ENCODE data around the gene LCN9.

Gene LCN9

GRCh38 chr9:135661816-135662560 lies 1.1 kb upstream of the LCN9 start:
- POLR2A ChIA-PET: no interaction called here
- no peaks in the 10 kb centered on the region for H3K36me3 ChIP-seq (ENCODE audit: control insufficient read depth in 4 of 4, insufficient read depth in 4 of 4, low read length in 3 of 4)
- WGBS (ENCODE audit: insufficient coverage): 87% methylated on average over 13 of the region's 19 CpGs
- no peak for DNase-seq
- H3K27ac ChIP-seq (ENCODE audit: insufficient read depth in 1 of 2, low read depth in 1 of 2, low read length in 2 of 2, poor library complexity in 1 of 2, severe bottlenecking in 2 of 2): no peak overlapping the region
- CTCF ChIA-PET: no interaction called here
- H3K4me1 ChIP-seq (ENCODE audit: control extremely low read depth in 1 of 4, control insufficient read depth in 4 of 4, insufficient read depth in 4 of 4, low read length in 3 of 4): no peaks in the 10 kb centered on the region
- H3K9me3 ChIP-seq (ENCODE audit: control extremely low read depth in 1 of 5, control insufficient read depth in 4 of 5, insufficient read depth in 2 of 5, low read depth in 1 of 5, low read length in 4 of 5): no peaks in the 10 kb centered on the region
- H3K27me3 ChIP-seq (replicated peaks in 2 of 5; ENCODE audit: control insufficient read depth in 4 of 5, insufficient read depth in 5 of 5, low read length in 4 of 5): peaks cover 0 to 8% (median 0%) of the 10 kb centered on the region in 5 experiments
- no peak overlapping the region for H3K4me3 ChIP-seq (ENCODE audit: control insufficient read depth in 1 of 7, extremely low read depth in 1 of 7, insufficient read depth in 4 of 7, low read depth in 2 of 7, low read length in 6 of 7)

GRCh38 chr9:135663451-135663770 lies 302 bp downstream of the LCN9 start:
- ChIA-PET POLR2A (no interaction called here), CTCF (no interaction called here)
- 86% methylated on average over 3 of the region's 3 CpGs for WGBS (ENCODE audit: insufficient coverage)
- Histone ChIP-seq H3K4me1 (ENCODE audit: control extremely low read depth in 1 of 4, control insufficient read depth in 4 of 4, insufficient read depth in 4 of 4, low read length in 3 of 4) (no peaks in the 10 kb centered on the region), H3K9me3 (ENCODE audit: control extremely low read depth in 1 of 5, control insufficient read depth in 4 of 5, insufficient read depth in 2 of 5, low read depth in 1 of 5, low read length in 4 of 5) (no peaks in the 10 kb centered on the region), H3K27me3 (replicated peaks in 2 of 5; ENCODE audit: control insufficient read depth in 4 of 5, insufficient read depth in 5 of 5, low read length in 4 of 5) (peaks cover 0 to 8% (median 0%) of the 10 kb centered on the region in 5 experiments), H3K4me3 (ENCODE audit: control insufficient read depth in 1 of 7, extremely low read depth in 1 of 7, insufficient read depth in 4 of 7, low read depth in 2 of 7, low read length in 6 of 7) (no peak overlapping the region), H3K36me3 (ENCODE audit: control insufficient read depth in 4 of 4, insufficient read depth in 4 of 4, low read length in 3 of 4) (no peaks in the 10 kb centered on the region), H3K27ac (ENCODE audit: insufficient read depth in 1 of 2, low read depth in 1 of 2, low read length in 2 of 2, poor library complexity in 1 of 2, severe bottlenecking in 2 of 2) (no peak overlapping the region)
- no peak for DNase-seq

GRCh38 chr9:135663857-135664256 lies 748 bp downstream of the LCN9 start:
- 93% methylated on average over 12 of the region's 12 CpGs for WGBS (ENCODE audit: insufficient coverage)
- no peak for DNase-seq

DNA sequence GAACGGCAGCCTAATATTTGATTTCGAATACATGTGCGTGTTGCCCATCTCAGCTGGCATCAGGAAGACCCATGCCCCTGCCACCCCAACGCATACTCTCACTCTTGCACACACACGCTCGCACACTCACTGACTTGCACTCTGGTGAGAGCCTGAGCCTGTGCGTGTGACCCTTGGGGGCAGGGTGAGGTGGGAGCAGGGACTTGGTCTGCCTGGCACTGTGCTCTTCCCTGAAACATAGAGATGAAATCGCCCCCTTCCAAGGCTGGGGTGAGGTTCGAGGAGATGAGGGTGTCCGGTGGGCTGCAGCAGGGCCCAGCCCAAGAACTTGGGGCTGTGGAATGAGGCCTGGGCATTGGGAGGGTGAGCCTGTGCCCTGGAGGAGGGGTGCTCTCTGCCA lies 1.2 kb downstream of the LCN9 start:
- no peaks in the 10 kb centered on the region for H3K4me1 ChIP-seq (ENCODE audit: control extremely low read depth in 1 of 4, control insufficient read depth in 4 of 4, insufficient read depth in 4 of 4, low read length in 3 of 4)
- ChIA-PET POLR2A (no interaction called here), CTCF (no interaction called here)
- no peak overlapping the region for H3K27ac ChIP-seq (ENCODE audit: insufficient read depth in 1 of 2, low read depth in 1 of 2, low read length in 2 of 2, poor library complexity in 1 of 2, severe bottlenecking in 2 of 2)
- WGBS (ENCODE audit: insufficient coverage): 91% methylated on average over 10 of the region's 10 CpGs
- no peaks in the 10 kb centered on the region for H3K36me3 ChIP-seq (ENCODE audit: control insufficient read depth in 4 of 4, insufficient read depth in 4 of 4, low read length in 3 of 4)
- H3K4me3 ChIP-seq (ENCODE audit: control insufficient read depth in 1 of 7, extremely low read depth in 1 of 7, insufficient read depth in 4 of 7, low read depth in 2 of 7, low read length in 6 of 7): no peak overlapping the region
- no peaks in the 10 kb centered on the region for H3K9me3 ChIP-seq (ENCODE audit: control extremely low read depth in 1 of 5, control insufficient read depth in 4 of 5, insufficient read depth in 2 of 5, low read depth in 1 of 5, low read length in 4 of 5)
- DNase-seq: no peak
- peaks cover 0 to 8% (median 0%) of the 10 kb centered on the region in 5 experiments for H3K27me3 ChIP-seq (replicated peaks in 2 of 5; ENCODE audit: control insufficient read depth in 4 of 5, insufficient read depth in 5 of 5, low read length in 4 of 5)

More at GRCh38 chr9:135663857-135664256, 748 bp downstream of the LCN9 start:
- Histone ChIP-seq H3K4me1 (ENCODE audit: control extremely low read depth in 1 of 4, control insufficient read depth in 4 of 4, insufficient read depth in 4 of 4, low read length in 3 of 4) (no peaks in the 10 kb centered on the region), H3K36me3 (ENCODE audit: control insufficient read depth in 4 of 4, insufficient read depth in 4 of 4, low read length in 3 of 4) (no peaks in the 10 kb centered on the region), H3K27me3 (replicated peaks in 2 of 5; ENCODE audit: control insufficient read depth in 4 of 5, insufficient read depth in 5 of 5, low read length in 4 of 5) (peaks cover 0 to 8% (median 0%) of the 10 kb centered on the region in 5 experiments), H3K4me3 (ENCODE audit: control insufficient read depth in 1 of 7, extremely low read depth in 1 of 7, insufficient read depth in 4 of 7, low read depth in 2 of 7, low read length in 6 of 7) (no peak overlapping the region), H3K9me3 (ENCODE audit: control extremely low read depth in 1 of 5, control insufficient read depth in 4 of 5, insufficient read depth in 2 of 5, low read depth in 1 of 5, low read length in 4 of 5) (no peaks in the 10 kb centered on the region), H3K27ac (ENCODE audit: insufficient read depth in 1 of 2, low read depth in 1 of 2, low read length in 2 of 2, poor library complexity in 1 of 2, severe bottlenecking in 2 of 2) (no peak overlapping the region)
- ChIA-PET CTCF (no interaction called here), POLR2A (no interaction called here)

- DNase-seq: no peak
- Histone ChIP-seq H3K27me3 (replicated peaks in 2 of 5; ENCODE audit: control insufficient read depth in 4 of 5, insufficient read depth in 5 of 5, low read length in 4 of 5) (peaks cover 0 to 8% (median 0%) of the 10 kb centered on the region in 5 experiments), H3K27ac (ENCODE audit: insufficient read depth in 1 of 2, low read depth in 1 of 2, low read length in 2 of 2, poor library complexity in 1 of 2, severe bottlenecking in 2 of 2) (no peak overlapping the region), H3K9me3 (ENCODE audit: control extremely low read depth in 1 of 5, control insufficient read depth in 4 of 5, insufficient read depth in 2 of 5, low read depth in 1 of 5, low read length in 4 of 5) (peaks cover 0 to 3% (median 0%) of the 10 kb centered on the region in 5 experiments), H3K4me3 (ENCODE audit: control insufficient read depth in 1 of 7, extremely low read depth in 1 of 7, insufficient read depth in 4 of 7, low read depth in 2 of 7, low read length in 6 of 7) (no peak overlapping the region), H3K4me1 (ENCODE audit: control extremely low read depth in 1 of 4, control insufficient read depth in 4 of 4, insufficient read depth in 4 of 4, low read length in 3 of 4) (no peaks in the 10 kb centered on the region), H3K36me3 (ENCODE audit: control insufficient read depth in 4 of 4, insufficient read depth in 4 of 4, low read length in 3 of 4) (no peaks in the 10 kb centered on the region)
- ChIA-PET POLR2A (no interaction called here), CTCF (no interaction called here)
- WGBS (ENCODE audit: insufficient coverage): 90% methylated on average over 23 of the region's 32 CpGs
These were observed 2.0 kb downstream of the LCN9 start for GRCh38 chr9:135664801-135665794.

DNA sequence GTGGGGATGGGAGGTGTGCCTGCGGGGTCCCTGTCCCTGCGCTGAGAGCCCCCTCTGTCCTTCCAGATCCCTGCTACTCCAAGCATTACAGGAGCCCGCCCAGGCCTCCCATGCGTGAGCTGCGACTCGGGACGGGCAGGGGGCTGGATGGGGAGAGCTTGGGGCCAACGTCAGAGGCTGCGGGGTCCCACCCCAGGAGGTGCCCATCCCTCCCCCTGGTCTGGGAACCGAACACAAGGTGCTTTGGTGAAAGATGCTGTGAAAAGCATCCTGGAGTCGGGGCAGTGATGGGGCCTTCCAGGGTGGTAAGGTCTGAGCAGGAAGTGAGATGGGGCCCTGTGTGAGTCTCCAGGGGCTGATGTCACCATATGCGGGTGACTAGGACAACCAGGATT lies 2.7 kb downstream of the LCN9 start:
- ChIA-PET POLR2A (no interaction called here), CTCF (no interaction called here)
- WGBS (ENCODE audit: insufficient coverage): 74% methylated on average over 9 of the region's 12 CpGs
- Histone ChIP-seq H3K9me3 (ENCODE audit: control extremely low read depth in 1 of 5, control insufficient read depth in 4 of 5, insufficient read depth in 2 of 5, low read depth in 1 of 5, low read length in 4 of 5) (peaks cover 0 to 3% (median 0%) of the 10 kb centered on the region in 5 experiments), H3K4me3 (ENCODE audit: control insufficient read depth in 1 of 7, extremely low read depth in 1 of 7, insufficient read depth in 4 of 7, low read depth in 2 of 7, low read length in 6 of 7) (no peak overlapping the region), H3K27ac (ENCODE audit: insufficient read depth in 1 of 2, low read depth in 1 of 2, low read length in 2 of 2, poor library complexity in 1 of 2, severe bottlenecking in 2 of 2) (no peak overlapping the region), H3K27me3 (replicated peaks in 2 of 5; ENCODE audit: control insufficient read depth in 4 of 5, insufficient read depth in 5 of 5, low read length in 4 of 5) (peaks cover 0 to 8% (median 0%) of the 10 kb centered on the region in 5 experiments), H3K4me1 (ENCODE audit: control extremely low read depth in 1 of 4, control insufficient read depth in 4 of 4, insufficient read depth in 4 of 4, low read length in 3 of 4) (no peaks in the 10 kb centered on the region), H3K36me3 (ENCODE audit: control insufficient read depth in 4 of 4, insufficient read depth in 4 of 4, low read length in 3 of 4) (no peaks in the 10 kb centered on the region)
- DNase-seq: no peak

Data from common myeloid progenitor, CD34-positive (primary cell).